Measurements from ENCODE around the gene TNFAIP1.

Gene TNFAIP1

DNA sequence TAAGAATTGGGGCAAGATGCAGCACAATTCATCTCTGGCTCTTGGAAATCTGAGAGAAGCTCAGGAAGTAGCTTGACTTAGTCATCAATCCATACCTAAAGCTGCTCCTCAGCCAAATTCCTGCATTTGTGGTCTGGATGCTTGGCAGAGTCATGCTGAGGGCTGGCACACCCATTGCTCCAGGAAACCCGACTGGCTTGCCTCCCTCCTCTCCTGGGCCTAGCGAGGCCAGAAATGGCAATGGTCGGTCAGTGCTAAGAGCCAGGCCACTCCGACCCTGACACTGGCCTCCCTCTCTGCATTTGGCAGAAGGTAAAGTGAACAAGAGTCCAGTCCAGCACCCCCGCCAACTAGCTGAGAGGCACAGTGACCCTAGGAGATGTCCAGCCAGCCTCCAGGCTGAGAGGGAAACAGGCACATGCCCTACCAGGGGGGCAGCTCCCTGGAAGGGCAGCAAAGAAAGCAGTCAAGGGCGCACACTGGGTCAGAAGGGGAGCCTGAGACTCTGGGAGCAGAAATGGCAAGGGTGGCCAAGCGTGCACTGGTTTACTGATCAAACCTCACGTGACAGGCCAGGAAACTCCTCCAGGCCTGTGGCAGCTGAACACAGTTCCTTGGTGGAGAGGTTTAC lies 11.8 kb downstream of the TNFAIP1 start:
- peak; percentile 75 for DNase-seq (ENCODE audit: extremely low read depth, low read depth)
- TF ChIP-seq, protein P1, sequence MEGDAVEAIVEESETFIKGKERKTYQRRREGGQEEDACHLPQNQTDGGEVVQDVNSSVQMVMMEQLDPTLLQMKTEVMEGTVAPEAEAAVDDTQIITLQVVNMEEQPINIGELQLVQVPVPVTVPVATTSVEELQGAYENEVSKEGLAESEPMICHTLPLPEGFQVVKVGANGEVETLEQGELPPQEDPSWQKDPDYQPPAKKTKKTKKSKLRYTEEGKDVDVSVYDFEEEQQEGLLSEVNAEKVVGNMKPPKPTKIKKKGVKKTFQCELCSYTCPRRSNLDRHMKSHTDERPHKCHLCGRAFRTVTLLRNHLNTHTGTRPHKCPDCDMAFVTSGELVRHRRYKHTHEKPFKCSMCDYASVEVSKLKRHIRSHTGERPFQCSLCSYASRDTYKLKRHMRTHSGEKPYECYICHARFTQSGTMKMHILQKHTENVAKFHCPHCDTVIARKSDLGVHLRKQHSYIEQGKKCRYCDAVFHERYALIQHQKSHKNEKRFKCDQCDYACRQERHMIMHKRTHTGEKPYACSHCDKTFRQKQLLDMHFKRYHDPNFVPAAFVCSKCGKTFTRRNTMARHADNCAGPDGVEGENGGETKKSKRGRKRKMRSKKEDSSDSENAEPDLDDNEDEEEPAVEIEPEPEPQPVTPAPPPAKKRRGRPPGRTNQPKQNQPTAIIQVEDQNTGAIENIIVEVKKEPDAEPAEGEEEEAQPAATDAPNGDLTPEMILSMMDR (IDR thresholded peaks at IDR 0.05; ENCODE audit: low read depth, low read length): no peak

DNA sequence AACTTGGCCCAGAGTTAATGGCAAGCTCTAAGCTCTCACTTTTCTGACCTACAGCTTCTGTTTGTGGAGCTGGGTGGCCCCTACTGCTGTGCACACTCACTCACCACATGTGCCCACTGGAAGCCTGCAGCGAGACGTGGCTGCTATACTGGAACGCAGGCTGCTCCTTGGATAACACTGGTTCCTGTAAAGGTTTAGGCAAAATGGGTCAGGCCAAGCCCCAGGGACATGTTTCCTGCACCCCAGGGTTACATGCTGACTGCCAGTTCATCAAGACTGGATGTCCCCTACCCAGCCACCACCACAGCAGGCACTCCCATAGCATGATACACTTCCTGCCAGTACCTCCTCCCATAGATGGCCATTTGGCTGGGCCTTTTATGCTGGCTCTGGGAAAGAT lies 13.4 kb downstream of the TNFAIP1 start:
- TF ChIP-seq, protein P1 (IDR thresholded peaks at IDR 0.05; ENCODE audit: low read depth, low read length): no peak
- DNase-seq (ENCODE audit: extremely low read depth, low read depth): no peak

- TF ChIP-seq, protein P1 (IDR thresholded peaks at IDR 0.05; ENCODE audit: low read depth, low read length): no peak
Measured at GRCh38 chr17:28350271-28350670, 14.7 kb downstream of the TNFAIP1 start.

DNA sequence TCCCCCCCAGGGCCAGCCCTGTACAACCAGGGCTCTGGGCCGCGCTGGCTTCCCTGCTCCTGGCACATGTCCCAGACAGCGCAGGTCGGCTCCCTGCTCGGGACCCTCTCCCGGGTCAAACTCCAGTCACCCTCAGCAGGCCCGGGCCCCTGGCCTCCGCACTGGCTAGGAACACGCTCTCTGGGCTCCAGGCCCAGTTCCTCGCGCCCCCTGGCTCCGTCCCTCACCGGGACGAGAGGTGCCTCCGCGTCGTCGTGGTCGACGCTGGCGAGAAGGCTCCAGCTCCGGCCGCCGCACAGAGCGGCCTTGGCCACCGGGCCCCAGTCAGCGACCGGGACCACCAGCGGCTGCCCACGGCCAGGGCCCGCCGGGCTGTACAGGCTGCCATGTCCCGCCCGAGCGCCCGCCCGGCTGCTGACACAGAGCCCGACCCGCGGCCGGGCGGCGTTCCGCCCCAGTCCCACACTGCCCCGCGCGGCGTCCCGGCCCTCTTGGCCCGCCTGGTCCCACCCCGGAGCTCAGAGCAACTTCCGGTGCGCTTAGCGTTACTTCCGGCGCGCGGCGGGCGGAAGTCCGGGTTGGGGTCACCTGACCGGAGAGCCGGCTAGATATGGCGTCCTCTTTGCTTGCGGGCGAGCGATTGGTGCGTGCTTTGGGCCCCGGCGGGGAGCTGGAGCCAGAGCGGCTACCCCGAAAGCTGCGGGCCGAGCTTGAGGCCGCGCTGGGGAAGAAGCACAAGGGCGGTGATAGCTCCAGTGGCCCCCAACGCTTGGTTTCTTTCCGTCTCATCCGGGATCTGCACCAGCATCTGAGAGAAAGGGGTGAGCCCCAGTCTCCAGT lies 21.7 kb downstream of the TNFAIP1 start, which contains the start of gene POLDIP2:
Gene POLDIP2, minus strand, starts transcription at position 467 of the 840 bp plus-strand sequence. Its CDS starts 79 bp downstream, at position 388.
- TF ChIP-seq, protein P1 (IDR thresholded peaks at IDR 0.05; ENCODE audit: low read depth, low read length): no peak
- peak; percentile 83 for DNase-seq (ENCODE audit: extremely low read depth, low read depth)

More at GRCh38 chr17:28350271-28350670, 14.7 kb downstream of the TNFAIP1 start:
- DNase-seq (ENCODE audit: extremely low read depth, low read depth): no peak

DNA sequence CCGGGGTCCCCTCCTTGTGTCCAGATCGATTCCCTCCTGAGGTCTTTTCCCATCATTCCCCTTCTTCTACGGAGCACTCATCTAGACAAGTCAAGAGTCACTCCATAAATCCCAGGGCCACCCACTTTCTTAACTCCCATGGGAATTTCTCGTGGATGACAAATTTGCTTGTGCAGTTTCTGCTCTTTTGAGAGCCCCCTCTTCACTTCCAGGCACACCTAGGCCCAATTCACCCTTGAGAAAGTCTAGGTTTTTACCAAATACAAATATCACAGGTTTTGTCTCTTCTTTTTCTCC lies 22.3 kb downstream of the TNFAIP1 start:
- TF ChIP-seq, protein P1 (IDR thresholded peaks at IDR 0.05; ENCODE audit: low read depth, low read length): no peak
- no peak for DNase-seq (ENCODE audit: extremely low read depth, low read depth)

- TF ChIP-seq, protein P1 (IDR thresholded peaks at IDR 0.05; ENCODE audit: low read depth, low read length): no peak
- DNase-seq (ENCODE audit: extremely low read depth, low read depth): no peak
Measured at GRCh38 chr17:28363186-28363585, 27.6 kb downstream of the TNFAIP1 start.
